Left colon (tissue), 2 donors: Measurements from ENCODE around the gene HBZ. TPM values are rescaled to one million over a fixed set of nuclear protein-coding genes. Genes with fewer than 3 reads are reported as not detected.
"Not testable (repeated sequence)": the region's sequence is repeated elsewhere in the genome, so short reads cannot be mapped to it uniquely, and the experiment has no call there.

Experiments
- ATAC-seq: fragments of 200-7000 bp; cut with Tn5 transposase; one replicate; pipeline ENCODE4 v1.9.1; 2020; ENCODE audit warnings: mild to moderate bottlenecking, moderate library complexity
- DNase-seq, 2 donors: peaks; one replicate each; pipeline ENCODE4 v3.0.0-alpha.2; 2020
- intact Hi-C, 2 donors: fragments of 100-400 bp; cut with DNase I in 1 of 2; cut with micrococcal nuclease in 1 of 2; formaldehyde crosslinking; loops; one replicate each; pipeline versions ENCODE4 v1.11.2 to v1.14.0; 2022; cut with DNase I, micrococcal nuclease
- long read RNA-seq: library from polyadenylated mRNA; unstranded; transcript quantifications from one replicate; pipeline ENCODE4 v2.0.0, GENCODE V29; 2021
- total RNA-seq, 2 donors: library from RNA; stranded (reverse); fragmentation: NEBNext Ultra II Directional; extraction: Animal tissue kit (Norgen Biotek cat#: 25700); gene quantifications; one replicate each; pipeline ENCODE4 v1.2.1, GENCODE V29; 2021
- donor health status: DM: no; HTN: no; CAD: no.
- donor health status: DM: yes; HTN: yes; CAD: no.

The HBZ gene
- not detected for total RNA-seq
- long read RNA-seq, result 0 reads

DNA sequence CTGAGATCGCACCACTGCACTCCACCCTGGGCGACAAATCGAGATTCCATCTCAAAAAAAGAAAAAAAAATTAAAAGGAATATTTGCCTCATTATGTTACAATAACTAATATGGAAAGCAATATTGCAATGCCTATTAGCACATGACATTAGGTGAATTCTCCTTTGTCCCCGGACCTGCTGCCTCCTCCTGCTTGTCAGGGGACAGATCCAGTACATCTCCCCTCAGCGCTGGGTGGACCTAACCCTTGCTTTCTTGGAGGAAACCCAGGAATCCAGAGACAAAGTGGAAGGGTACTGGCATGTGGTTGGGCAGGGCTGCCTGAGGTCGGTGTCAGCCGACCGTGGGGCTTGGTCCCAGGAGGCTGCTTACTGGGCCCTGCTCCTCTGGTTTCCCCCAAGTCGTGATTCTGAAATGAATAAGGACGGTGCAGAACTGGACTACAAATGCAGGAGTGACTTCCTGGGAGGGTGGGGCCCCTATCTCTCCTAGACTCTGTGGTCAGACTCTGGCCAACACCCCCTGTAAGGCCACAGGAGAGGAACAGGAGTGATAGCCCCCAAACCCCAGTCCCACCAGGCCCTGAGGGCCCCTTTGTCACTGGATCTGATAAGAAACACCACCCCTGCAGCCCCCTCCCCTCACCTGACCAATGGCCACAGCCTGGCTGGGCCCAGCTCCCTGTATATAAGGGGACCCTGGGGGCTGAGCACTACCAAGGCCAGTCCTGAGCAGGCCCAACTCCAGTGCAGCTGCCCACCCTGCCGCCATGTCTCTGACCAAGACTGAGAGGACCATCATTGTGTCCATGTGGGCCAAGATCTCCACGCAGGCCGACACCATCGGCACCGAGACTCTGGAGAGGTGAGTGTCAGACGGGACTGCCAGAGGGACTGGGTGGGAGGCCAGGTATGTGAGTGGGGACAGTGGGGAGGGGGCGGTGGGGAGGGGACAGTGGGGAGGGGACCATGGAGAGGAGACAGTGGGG lies at the start of gene HBZ:
HBZ (plus strand) TSS at position 504 of the 988 bp plus-strand sequence; CDS start at position 770, 266 bp downstream.
- intact Hi-C loops, result no loop called here
- no peak for DNase-seq
- no peak for ATAC-seq

- DNase-seq, result no peak
- intact Hi-C loops, result no loop called here
- ATAC-seq, result no peak
These were observed 48.1 kb upstream of the HBZ start for GRCh38 chr16:104355-104754.

DNA sequence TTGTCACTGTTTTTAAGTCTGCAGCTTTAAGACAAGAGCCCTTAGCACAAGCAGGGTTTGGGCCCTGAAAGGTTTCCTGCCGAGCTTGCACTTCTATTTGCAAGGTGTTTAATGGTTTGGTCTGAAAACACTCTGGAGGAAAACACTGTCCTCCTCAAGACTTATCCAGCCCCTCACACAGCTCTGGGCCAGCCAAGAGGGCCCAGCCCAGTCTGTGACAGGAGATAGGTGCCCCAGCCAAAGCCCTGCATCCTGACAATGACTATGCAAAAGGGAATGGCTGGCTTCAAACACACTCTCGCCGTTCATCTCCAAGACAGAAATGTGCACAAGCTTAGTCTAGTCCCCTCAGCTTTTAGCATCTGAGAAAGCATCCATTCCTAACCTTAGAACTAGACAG lies 47.5 kb upstream of the HBZ start:
- intact Hi-C loops, result loop anchor here in 1 of 2 donors (5.0 kb wide), 1 partner anchor 77 kb away; the partner anchor contains the start of gene HBQ1
- ATAC-seq (no peak), DNase-seq (no peak)

GRCh38 chr16:105521-105920 lies 46.9 kb upstream of the HBZ start:
- intact Hi-C loops, result loop anchor here in 1 of 2 donors (5.0 kb wide), 1 partner anchor 77 kb away; the partner anchor contains the start of gene HBQ1
- no peak for DNase-seq
- no peak for ATAC-seq

GRCh38 chr16:106623-107324 lies 45.7 kb upstream of the HBZ start:
- ATAC-seq (peak; percentile 83), DNase-seq (peak in 1 of 2 donors; percentile 50)
- intact Hi-C loops, result loop anchor here in 1 of 2 donors (5.0 kb wide), 1 partner anchor 76 kb away; the partner anchor contains the start of gene HBQ1

GRCh38 chr16:112153-112840 lies 40.1 kb upstream of the HBZ start:
- ATAC-seq (no peak), DNase-seq (no peak)
- intact Hi-C loops, result no loop called here

DNA sequence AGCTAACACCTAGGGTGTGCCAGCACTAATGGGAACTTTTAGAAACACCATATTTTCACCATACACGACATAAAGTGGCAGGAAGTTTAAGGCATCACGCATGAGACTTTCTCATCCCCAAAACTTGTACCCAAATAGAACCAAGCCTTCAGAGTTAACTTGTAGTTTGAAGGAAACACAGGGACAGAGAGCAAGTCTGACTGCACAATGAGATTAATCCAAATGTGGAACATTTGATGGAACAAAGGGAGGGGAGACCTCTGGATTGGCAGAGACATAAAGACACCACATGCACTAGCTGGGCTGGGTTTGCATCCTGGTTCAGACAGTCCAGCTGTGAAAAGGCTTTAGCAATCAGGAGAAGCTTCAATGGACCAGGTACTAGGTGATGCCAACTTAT lies 38.1 kb upstream of the HBZ start:
- intact Hi-C loops, result no loop called here
- ATAC-seq (no peak), DNase-seq (no peak)

GRCh38 chr16:116015-116414 lies 36.4 kb upstream of the HBZ start:
- intact Hi-C loops, result no loop called here
- ATAC-seq, result no peak

DNA sequence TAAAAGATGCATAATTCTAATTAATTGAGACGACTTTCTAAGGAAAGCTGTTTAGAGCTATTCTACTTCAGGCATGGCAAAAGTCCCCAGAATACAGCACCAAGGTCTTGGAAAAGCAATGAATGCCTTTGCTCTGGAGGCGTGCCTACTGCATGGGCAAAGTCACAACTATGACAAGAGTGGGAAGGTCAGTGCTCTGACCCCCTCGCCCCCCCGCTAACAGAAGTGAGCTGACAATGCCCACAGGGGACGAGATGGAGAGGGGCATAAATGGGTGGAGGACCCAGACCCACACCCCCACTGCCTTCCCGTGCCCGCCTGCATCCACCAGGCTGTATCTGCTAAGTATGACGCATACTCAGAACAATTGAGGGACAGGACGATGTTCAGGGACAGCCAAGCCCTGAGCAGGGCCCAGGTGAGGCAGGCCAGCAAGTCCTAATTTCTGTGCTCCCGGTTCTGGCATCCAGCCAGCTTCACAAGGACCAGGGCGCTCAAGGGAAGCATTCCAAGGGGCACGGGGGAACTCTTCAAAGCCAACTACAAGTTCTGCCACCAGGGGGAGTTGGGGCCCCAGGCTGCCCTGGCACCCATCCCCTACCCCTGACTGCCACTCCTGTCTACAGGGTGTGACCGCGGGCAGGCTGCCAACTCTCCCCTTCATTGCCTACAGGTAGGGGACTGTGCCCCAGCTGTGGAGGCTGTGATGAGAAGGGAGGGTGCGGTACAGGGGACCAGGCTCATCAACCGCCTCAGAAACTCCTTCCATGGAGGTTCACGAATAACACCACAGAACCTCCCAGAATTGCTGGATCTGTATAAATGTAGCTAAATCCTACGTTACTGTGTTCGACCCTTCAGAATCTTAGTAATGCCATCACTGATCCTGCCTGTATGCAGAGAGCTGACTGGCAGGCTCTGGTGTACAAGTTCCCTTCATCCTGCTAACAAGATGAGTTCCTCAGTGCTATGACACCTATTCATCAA lies 34.8 kb upstream of the HBZ start:
- intact Hi-C loops, result no loop called here
- ATAC-seq, result peak; percentile 95
- DNase-seq, result peak; percentile 74 to 89

More at GRCh38 chr16:116015-116414, 36.4 kb upstream of the HBZ start:
- no peak for DNase-seq

GRCh38 chr16:118857-119256 lies 33.6 kb upstream of the HBZ start:
- intact Hi-C loops, result no loop called here
- DNase-seq, result no peak
- peak; percentile 51 for ATAC-seq

DNA sequence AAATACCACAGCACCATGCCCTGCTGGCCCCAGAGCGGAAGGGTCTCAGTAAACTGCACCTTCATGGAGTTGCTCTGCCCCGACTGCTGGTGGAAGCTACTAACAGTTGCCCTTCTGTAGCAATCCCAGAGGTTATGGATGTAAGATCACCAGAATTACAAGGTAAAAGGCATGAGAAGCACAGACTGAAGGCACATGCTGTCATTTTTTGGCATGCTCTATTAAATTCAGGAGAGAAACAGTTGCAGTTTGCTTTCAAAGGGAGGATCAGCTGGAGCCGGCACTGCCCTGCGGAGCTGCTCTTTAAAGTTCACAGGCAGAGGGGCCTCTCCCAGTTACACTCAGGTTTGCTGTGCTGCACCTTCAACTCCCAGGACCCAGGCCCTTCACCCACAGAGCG lies 33.1 kb upstream of the HBZ start:
- ATAC-seq (no peak), DNase-seq (no peak)
- intact Hi-C loops, result no loop called here

DNA sequence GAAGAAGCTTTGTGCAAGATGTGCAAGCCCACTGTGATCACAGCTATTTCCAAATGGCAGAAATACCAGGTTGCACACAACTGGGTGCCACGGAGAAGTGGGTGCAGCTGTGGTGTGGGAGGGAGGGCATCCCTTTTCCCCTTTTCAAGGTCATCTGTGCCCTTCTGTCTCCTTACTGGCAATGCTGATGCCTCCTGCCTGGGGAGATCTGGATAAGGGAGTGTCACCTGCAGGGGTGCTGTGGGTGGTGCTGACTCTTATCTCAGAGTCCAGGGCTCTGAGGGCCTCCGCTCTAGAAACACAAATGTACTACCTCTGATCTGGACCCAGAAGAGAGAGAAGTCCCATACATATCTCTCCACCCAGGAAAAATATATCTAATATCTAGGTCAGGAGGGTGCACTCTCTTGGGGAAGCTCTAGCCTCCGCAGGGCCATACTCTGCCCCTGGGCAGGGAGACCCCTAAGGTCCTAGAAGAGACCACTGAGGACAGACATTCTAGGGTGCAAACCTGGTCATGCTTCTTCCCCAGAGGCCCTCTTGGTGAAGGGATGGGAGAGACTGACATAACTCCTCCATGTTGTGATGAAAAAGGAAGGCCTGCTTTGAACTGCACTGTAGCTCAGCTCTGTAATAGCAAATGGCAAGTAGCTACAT lies 32.5 kb upstream of the HBZ start:
- DNase-seq, result no peak
- intact Hi-C loops, result no loop called here
- no peak for ATAC-seq

DNA sequence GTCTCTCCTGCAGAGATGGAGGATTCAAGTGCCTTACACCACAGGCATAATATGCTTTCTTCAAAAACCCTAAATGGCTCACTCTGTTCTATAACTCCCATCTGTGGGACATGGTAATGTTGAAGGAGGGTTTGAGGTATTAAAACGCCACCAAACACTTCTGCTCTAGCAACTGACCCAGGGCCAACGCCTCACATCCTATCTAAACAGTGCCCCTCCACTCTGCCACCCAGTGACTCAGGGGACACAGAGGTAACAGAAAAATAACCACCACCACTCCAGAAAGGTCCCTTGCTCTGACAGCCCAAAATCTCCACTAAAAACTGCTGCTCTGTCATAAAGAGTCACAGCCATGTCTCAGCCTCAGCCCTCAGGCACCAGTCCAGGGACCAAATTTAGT lies 31.7 kb upstream of the HBZ start:
- intact Hi-C loops, result no loop called here
- ATAC-seq (no peak), DNase-seq (no peak)

GRCh38 chr16:122361-122760 lies 30.1 kb upstream of the HBZ start:
- ATAC-seq, result no peak
- DNase-seq, result no peak
- intact Hi-C loops, result no loop called here

DNA sequence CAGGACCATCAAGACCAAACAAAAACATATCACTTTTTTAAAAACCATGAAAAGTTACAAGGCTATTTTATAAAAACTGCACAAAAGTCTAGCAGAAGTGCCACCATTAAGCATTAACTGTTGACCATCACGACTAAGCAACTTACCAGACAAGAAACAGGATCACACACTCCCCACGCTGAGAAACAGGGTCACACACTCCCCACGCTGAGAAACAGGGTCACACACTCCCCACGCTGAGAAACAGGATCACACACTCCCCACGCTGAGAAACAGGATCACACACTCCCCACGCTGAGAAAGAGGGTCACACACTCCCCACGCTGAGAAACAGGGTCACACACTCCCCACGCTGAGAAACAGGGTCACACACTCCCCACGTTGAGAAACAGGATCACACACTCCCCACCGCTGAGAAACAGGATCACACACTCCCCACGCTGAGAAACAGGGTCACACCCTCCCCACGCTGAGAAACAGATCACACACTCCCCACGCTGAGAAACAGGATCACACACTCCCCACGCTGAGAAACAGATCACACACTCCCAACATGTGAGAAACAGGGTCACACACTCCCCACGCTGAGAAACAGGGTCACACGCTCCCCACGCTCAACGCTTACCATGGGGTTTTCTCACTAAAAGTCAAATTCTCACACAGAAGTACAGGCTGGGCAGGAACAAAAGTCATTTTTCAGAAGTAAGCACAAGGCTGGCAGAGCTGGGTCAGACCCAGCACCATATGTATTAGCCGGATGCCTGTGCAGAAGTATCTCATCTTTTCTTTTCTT lies 28.7 kb upstream of the HBZ start:
- intact Hi-C loops, ATAC-seq: not testable (repeated sequence)

DNA sequence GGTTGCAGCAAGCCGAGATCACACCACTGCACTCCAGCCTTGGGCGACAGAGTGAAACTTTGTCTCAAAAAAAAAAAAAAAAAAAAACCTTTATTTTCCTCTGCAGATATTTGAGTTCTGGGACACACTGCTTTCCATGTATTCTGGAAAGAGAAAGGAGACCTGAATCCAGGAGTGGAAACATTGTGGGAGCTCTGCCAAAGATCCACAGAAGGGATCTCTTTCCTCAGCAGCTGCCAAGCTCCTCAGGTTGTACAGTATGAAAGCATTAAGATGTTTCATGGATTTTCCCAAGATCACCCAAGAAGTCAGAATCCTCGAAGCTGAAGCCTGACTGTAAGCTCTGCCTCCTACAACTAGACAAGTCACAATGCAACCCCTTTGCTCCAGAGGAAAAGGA lies 27.4 kb upstream of the HBZ start:
- ATAC-seq (no peak), DNase-seq (no peak)
- intact Hi-C loops, result no loop called here

More for the DNA sequence above, 28.7 kb upstream of the HBZ start:
- not testable (repeated sequence) for DNase-seq

DNA sequence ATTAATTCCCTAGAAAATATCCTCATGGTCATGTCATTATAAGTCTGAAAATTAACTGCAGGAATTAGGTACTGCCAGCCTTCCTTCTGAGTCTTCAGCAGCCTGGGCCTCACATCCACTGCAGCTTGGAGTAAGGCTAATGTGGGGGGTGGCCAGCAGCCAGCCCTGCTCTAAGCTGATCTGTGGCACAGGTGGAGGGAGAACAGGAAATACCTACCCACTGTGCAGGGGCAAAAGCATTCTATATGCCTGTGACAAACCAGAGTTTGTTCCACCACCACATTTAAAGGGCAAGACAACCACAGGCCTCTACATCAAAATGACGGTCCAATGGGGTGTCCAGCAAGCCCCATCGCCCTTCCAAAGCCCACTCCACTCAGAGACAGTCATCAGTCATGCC lies 23.4 kb upstream of the HBZ start:
- ATAC-seq (no peak), DNase-seq (no peak)
- intact Hi-C loops, result no loop called here
